Neural progenitor cell (in vitro differentiated cells): ENCODE measurements around the gene SARM1.

Source experiments
- EZH2 ChIP-seq: fragments of 200-600 bp; sonication (generic); IDR thresholded peaks from 2 replicates; pipeline ENCODE4 v1.6.1; 2017; ENCODE audit warnings: antibody characterized with exemption, mild to moderate bottlenecking, moderate library complexity
- EZH2phosphoT487 ChIP-seq: fragments of 200-600 bp; sonication (generic); IDR thresholded peaks from 2 replicates; pipeline ENCODE4 v1.6.1; 2017; ENCODE audit warnings: antibody characterized with exemption
- TF ChIP-seq, protein P1 (sequence below): fragments of 200-600 bp; sonication (generic); IDR thresholded peaks from 2 replicates; pipeline ENCODE4 v1.5.1; 2017; ENCODE audit warnings: antibody characterized with exemption, mild to moderate bottlenecking

GRCh38 chr17:28368306-28368831 lies 3.1 kb upstream of the SARM1 start:
- TF ChIP-seq, protein P1, sequence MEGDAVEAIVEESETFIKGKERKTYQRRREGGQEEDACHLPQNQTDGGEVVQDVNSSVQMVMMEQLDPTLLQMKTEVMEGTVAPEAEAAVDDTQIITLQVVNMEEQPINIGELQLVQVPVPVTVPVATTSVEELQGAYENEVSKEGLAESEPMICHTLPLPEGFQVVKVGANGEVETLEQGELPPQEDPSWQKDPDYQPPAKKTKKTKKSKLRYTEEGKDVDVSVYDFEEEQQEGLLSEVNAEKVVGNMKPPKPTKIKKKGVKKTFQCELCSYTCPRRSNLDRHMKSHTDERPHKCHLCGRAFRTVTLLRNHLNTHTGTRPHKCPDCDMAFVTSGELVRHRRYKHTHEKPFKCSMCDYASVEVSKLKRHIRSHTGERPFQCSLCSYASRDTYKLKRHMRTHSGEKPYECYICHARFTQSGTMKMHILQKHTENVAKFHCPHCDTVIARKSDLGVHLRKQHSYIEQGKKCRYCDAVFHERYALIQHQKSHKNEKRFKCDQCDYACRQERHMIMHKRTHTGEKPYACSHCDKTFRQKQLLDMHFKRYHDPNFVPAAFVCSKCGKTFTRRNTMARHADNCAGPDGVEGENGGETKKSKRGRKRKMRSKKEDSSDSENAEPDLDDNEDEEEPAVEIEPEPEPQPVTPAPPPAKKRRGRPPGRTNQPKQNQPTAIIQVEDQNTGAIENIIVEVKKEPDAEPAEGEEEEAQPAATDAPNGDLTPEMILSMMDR: no peak
- TF ChIP-seq EZH2phosphoT487 (no peak), EZH2 (no peak)
